ENCODE data around the gene LRRC74B. TPM values are rescaled to one million over a fixed set of nuclear protein-coding genes. Genes with fewer than 3 reads are reported as not detected.
A peak's percentile ranks its signal among the peaks of the same experiment; 100 is the strongest.

Gene LRRC74B
- total and polyA plus RNA-seq, 7 donors = 0.22 to 0.51 (median 0.30) TPM; not detected in 4

GRCh38 chr22:21025763-21026755 lies 19.7 kb upstream of the LRRC74B start:
- TF ChIP-seq, protein P1, sequence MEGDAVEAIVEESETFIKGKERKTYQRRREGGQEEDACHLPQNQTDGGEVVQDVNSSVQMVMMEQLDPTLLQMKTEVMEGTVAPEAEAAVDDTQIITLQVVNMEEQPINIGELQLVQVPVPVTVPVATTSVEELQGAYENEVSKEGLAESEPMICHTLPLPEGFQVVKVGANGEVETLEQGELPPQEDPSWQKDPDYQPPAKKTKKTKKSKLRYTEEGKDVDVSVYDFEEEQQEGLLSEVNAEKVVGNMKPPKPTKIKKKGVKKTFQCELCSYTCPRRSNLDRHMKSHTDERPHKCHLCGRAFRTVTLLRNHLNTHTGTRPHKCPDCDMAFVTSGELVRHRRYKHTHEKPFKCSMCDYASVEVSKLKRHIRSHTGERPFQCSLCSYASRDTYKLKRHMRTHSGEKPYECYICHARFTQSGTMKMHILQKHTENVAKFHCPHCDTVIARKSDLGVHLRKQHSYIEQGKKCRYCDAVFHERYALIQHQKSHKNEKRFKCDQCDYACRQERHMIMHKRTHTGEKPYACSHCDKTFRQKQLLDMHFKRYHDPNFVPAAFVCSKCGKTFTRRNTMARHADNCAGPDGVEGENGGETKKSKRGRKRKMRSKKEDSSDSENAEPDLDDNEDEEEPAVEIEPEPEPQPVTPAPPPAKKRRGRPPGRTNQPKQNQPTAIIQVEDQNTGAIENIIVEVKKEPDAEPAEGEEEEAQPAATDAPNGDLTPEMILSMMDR (IDR thresholded peaks at IDR 0.05) = no peak
- no peaks in the 10 kb centered on the region for H3K4me1 ChIP-seq
- 69 to 84% (median 71%) methylated on average over 26 to 27 of the region's 27 CpGs for WGBS, 3 donors
- no peak overlapping the region for H3K4me3 ChIP-seq
- H3K9me3 ChIP-seq = no peaks in the 10 kb centered on the region
- ATAC-seq = no peak
- DNase-seq = no peak
- intact Hi-C loops (cut with DNase I) = no loop called here
- H3K27me3 ChIP-seq (ENCODE audit: insufficient read depth in 3 of 3, low read length in 2 of 3) = peaks cover 0 to 4% (median 2%) of the 10 kb centered on the region in 3 donors
- peaks cover 0 to 46% of the 10 kb centered on the region in 2 donors for H3K36me3 ChIP-seq (ENCODE audit: insufficient read depth in 1 of 2, low read depth in 1 of 2)
- H3K27ac ChIP-seq = no peak overlapping the region

GRCh38 chr22:21026783-21027692 lies 18.7 kb upstream of the LRRC74B start:
- intact Hi-C loops (cut with DNase I) = no loop called here
- ATAC-seq = peak; percentile 23 to 59 (median 39)
- H3K27me3 ChIP-seq (ENCODE audit: insufficient read depth in 3 of 3, low read length in 2 of 3) = peaks cover 0 to 12% (median 6%) of the 10 kb centered on the region in 3 donors
- H3K36me3 ChIP-seq (ENCODE audit: insufficient read depth in 1 of 2, low read depth in 1 of 2) = peaks cover 0 to 46% of the 10 kb centered on the region in 2 donors
- peaks cover 5% of the 10 kb centered on the region for H3K4me1 ChIP-seq
- DNase-seq = no peak
- H3K9me3 ChIP-seq = no peaks in the 10 kb centered on the region
- no peak overlapping the region for H3K4me3 ChIP-seq
- WGBS, 3 donors = 51 to 56% (median 54%) methylated on average over 14 of the region's 14 CpGs
- TF ChIP-seq, protein P1 (IDR thresholded peaks at IDR 0.05) = no peak
- peak overlapping the region; percentile 36 for H3K27ac ChIP-seq

GRCh38 chr22:21028277-21029251 lies 17.2 kb upstream of the LRRC74B start:
- Histone ChIP-seq H3K4me3 (no peak overlapping the region), H3K9me3 (no peaks in the 10 kb centered on the region), H3K4me1 (peaks cover 16% of the 10 kb centered on the region), H3K36me3 (ENCODE audit: insufficient read depth in 1 of 2, low read depth in 1 of 2) (peaks cover 0 to 35% of the 10 kb centered on the region in 2 donors), H3K27ac (no peak overlapping the region), H3K27me3 (ENCODE audit: insufficient read depth in 3 of 3, low read length in 2 of 3) (peaks cover 0 to 25% (median 6%) of the 10 kb centered on the region in 3 donors)
- TF ChIP-seq, protein P1 (IDR thresholded peaks at IDR 0.05) = no peak
- ATAC-seq (peak in 1 of 4 donors; percentile 10), DNase-seq (no peak)
- 69 to 82% (median 73%) methylated on average over 9 to 13 of the region's 13 CpGs for WGBS, 3 donors
- intact Hi-C loops (cut with DNase I) = no loop called here
